ENCODE measurements around the gene MCM5.

- no peak for TF ChIP-seq JUND (IDR thresholded peaks at IDR 0.05)
- no peak for TF ChIP-seq FOXA1 (IDR thresholded peaks at IDR 0.05)
- no peak for TF ChIP-seq YY1 (IDR thresholded peaks at IDR 0.05)
- TF ChIP-seq, protein P1, sequence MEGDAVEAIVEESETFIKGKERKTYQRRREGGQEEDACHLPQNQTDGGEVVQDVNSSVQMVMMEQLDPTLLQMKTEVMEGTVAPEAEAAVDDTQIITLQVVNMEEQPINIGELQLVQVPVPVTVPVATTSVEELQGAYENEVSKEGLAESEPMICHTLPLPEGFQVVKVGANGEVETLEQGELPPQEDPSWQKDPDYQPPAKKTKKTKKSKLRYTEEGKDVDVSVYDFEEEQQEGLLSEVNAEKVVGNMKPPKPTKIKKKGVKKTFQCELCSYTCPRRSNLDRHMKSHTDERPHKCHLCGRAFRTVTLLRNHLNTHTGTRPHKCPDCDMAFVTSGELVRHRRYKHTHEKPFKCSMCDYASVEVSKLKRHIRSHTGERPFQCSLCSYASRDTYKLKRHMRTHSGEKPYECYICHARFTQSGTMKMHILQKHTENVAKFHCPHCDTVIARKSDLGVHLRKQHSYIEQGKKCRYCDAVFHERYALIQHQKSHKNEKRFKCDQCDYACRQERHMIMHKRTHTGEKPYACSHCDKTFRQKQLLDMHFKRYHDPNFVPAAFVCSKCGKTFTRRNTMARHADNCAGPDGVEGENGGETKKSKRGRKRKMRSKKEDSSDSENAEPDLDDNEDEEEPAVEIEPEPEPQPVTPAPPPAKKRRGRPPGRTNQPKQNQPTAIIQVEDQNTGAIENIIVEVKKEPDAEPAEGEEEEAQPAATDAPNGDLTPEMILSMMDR (IDR thresholded peaks at IDR 0.05; ENCODE audit: low read depth, low read length, missing input control), result no peak
- TF ChIP-seq TAF1 (conservative IDR thresholded peaks at IDR 0.05), result no peak
- TF ChIP-seq, protein P2, sequence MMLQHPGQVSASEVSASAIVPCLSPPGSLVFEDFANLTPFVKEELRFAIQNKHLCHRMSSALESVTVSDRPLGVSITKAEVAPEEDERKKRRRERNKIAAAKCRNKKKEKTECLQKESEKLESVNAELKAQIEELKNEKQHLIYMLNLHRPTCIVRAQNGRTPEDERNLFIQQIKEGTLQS (IDR thresholded peaks at IDR 0.05), result no peak
- TF ChIP-seq RAD21 (IDR thresholded peaks at IDR 0.05), result no peak
- TF ChIP-seq, protein P3, sequence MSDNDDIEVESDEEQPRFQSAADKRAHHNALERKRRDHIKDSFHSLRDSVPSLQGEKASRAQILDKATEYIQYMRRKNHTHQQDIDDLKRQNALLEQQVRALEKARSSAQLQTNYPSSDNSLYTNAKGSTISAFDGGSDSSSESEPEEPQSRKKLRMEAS (IDR thresholded peaks at IDR 0.05), result no peak
- no peak for TF ChIP-seq REST (IDR thresholded peaks at IDR 0.05)
- TF ChIP-seq ZBTB33 (IDR thresholded peaks at IDR 0.05), result no peak
Observed at GRCh38 chr22:35434061-35434710, 34.2 kb downstream of the MCM5 start.

Data from liver (tissue), 3 donors.